ENCODE data around the gene SLBP.
A peak's percentile ranks its signal among the peaks of the same experiment; 100 is the strongest.

GRCh38 chr4:1726146-1726934 lies 14.2 kb upstream of the SLBP start:
- TF ChIP-seq CTCF (IDR thresholded peaks at IDR 0.05): peak; percentile 94 to 100 (median 98)
- no peak for TF ChIP-seq POLR2A (IDR thresholded peaks at IDR 0.05)
